ENCODE measurements around the gene METRNL. TPM values are rescaled to one million over a fixed set of nuclear protein-coding genes. Genes with fewer than 3 reads are reported as not detected.
"Not testable (repeated sequence)": the region's sequence is repeated elsewhere in the genome, so short reads cannot be mapped to it uniquely, and the experiment has no call there.

METRNL gene
- total and polyA plus RNA-seq, 8 donors, result 12.7 to 61.8 (median 19.2) TPM

DNA sequence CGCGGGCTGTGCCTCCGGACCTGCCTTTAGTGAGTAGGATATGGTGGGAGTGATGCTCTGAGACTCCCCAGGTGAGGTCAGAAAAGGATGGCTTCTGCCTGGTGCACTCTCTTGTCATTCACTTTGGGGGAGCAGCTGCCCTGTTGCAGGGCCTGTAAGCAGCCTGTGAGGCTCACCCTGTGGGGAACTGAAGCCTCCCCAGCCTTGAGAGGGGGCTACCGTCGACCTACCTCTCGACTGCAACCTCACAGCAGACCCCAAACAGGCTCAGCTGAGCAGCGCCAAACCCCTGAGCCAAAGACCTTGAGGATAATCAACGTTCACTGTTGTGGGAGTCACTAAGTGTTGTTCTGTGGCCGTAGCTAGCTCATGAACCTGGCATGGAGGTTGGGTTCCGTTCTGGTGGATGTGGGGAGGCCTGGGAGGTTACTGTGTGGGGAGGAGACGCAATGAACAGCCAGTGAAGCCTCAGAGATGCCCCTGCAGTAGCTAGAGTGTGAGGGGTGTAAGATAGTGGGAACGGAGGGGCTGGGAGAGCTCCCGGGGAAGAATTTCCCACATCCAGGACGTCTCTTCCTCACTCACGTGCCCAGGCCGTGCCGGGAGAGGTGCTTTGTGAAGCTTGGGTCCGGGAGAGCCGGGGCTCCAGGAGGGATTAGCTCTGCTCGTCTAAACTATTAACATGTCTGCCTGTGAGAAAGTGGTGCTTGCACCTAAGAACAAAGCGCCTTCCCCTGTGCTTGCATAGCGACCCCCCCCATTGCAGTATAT is 38.8 kb downstream of the METRNL start:
- intact Hi-C loops (cut with DNase I), result no loop called here
- ATAC-seq, result no peak
- peaks cover 0 to 7% of the 10 kb centered on the region in 2 donors for H3K4me1 ChIP-seq
- H3K36me3 ChIP-seq, result no peaks in the 10 kb centered on the region
- H3K9me3 ChIP-seq, result no peaks in the 10 kb centered on the region
- H3K27me3 ChIP-seq, result peaks cover 0 to 31% of the 10 kb centered on the region in 2 donors
- H3K4me3 ChIP-seq, result no peak overlapping the region
- TF ChIP-seq, protein P1, sequence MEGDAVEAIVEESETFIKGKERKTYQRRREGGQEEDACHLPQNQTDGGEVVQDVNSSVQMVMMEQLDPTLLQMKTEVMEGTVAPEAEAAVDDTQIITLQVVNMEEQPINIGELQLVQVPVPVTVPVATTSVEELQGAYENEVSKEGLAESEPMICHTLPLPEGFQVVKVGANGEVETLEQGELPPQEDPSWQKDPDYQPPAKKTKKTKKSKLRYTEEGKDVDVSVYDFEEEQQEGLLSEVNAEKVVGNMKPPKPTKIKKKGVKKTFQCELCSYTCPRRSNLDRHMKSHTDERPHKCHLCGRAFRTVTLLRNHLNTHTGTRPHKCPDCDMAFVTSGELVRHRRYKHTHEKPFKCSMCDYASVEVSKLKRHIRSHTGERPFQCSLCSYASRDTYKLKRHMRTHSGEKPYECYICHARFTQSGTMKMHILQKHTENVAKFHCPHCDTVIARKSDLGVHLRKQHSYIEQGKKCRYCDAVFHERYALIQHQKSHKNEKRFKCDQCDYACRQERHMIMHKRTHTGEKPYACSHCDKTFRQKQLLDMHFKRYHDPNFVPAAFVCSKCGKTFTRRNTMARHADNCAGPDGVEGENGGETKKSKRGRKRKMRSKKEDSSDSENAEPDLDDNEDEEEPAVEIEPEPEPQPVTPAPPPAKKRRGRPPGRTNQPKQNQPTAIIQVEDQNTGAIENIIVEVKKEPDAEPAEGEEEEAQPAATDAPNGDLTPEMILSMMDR (IDR thresholded peaks at IDR 0.05), result no peak
- peak in 1 of 4 donors; percentile 54 for DNase-seq
- H3K27ac ChIP-seq, result no peak overlapping the region

DNA sequence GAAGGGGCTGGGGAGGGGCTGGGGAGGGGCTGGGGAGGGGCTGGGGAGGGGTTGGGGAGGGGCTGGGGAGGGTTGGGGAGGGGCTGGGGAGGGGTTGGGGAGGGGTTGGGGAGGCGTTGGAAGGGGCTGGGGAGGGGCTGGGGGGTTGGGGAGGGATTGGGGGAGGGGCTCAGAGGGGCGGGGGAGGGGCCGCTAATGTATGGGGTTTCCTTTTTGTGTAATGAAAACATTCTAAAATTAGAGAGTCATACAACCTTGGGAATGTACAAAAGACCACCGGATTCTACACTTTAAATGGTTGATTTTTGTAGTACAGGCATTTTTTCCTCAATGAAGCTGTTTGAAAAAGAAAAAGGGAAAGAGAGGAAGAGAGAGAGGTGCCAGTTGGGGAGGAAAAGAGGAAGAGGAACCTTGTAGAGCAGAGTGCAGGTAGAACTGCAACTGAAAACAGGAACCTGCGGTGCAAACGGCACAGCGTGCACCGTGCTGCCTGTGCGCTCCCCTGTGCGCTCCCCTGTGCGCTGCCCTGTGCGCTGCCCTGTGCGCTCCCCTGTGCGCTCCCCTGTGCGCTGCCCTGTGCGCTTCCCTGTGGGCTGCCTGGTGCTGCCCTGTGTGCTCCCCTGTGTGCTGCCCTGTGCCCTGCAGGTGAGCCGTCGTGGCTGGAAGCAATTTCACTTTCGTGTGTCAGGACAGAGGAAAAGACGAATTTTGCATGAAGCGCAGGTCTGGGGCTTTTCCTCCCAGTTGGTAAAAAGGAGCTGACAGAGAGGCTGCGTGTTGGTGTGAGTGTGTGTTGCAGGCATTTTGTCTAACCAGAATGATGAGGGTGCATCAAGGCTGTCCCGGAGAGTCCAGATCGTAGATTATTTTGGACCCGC is 40.8 kb downstream of the METRNL start:
- DNase-seq (peak in 2 of 4 donors; percentile 54 to 89), ATAC-seq (peak; percentile 60)

DNA sequence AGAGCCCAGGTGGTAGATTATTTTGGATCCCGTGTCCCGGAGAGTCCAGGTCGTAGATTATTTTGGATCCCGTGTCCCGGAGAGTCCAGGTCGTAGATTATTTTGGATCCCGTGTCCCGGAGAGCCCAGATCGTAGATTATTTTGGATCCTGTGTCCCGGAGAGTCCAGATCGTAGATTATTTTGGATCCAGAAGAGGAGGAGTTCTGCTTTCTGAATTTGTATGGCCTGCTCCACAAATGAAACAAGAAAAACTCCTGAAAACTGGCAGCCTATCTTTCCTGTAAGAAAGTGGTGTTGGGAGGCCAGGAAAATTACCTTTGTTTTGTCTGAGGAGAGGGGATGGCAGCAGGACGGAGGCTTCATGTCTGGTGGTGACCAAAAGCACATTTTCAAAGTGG is 42.1 kb downstream of the METRNL start:
- DNase-seq; H3K27ac ChIP-seq; H3K9me3 ChIP-seq; ATAC-seq; H3K36me3 ChIP-seq; intact Hi-C loops (cut with DNase I); H3K4me3 ChIP-seq: not testable (repeated sequence)
- peaks cover 0 to 57% of the 10 kb centered on the region in 2 donors for H3K27me3 ChIP-seq
- H3K4me1 ChIP-seq, result peaks cover 0 to 20% of the 10 kb centered on the region in 2 donors

More for the DNA sequence above, 40.8 kb downstream of the METRNL start:
- TF ChIP-seq, protein P1 (IDR thresholded peaks at IDR 0.05), result no peak
- Histone ChIP-seq H3K9me3 (no peaks in the 10 kb centered on the region), H3K36me3 (no peaks in the 10 kb centered on the region), H3K4me1 (peaks cover 0 to 9% of the 10 kb centered on the region in 2 donors), H3K27me3 (peaks cover 0 to 44% of the 10 kb centered on the region in 2 donors), H3K4me3 (no peak overlapping the region), H3K27ac (peak overlapping the region in 1 of 2 donors; percentile 45)
- intact Hi-C loops (cut with DNase I), result no loop called here

DNA sequence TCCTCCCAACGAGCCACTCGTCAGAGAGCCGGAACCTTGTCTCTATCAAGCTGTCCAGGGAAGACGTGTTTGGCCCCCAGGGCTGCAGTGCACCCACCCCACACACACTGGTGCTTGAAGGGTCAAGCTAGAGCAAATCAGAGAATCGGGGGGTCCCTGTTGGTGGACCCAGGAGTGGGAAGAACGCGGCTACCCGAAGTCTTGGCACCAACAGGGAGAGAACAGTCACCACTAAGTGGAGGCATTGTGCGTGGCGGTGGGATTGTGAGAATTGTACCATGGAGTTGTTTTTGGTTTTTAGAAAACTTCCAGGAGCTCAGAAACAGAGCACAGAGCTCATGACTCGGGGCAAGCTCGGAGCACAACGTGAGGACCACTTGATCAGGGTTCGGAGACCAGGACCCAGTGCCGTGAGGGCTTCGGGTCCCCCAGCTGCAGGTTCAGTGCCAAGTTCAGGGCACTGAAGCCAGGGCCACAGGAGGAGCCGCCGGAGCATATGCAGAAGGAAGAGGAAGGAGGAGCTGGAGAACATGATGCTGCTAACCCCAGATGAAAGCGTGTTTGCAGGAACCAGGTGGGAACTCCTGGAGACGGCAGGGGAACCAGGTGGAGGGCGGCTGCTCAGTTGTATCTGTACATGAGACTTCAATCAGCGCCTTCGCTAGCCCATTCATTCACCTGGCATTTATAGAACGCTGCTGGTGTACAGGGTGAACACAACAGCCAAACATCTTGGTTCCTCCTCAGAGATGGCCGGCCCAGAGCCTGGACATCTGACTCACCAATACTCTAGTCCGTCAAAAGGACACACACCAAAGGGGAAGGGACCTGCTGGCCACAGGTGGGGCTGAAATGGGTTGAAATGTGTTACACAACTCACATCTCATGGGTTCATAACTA is 42.8 kb downstream of the METRNL start:
- peak in 1 of 4 donors; percentile 36 for DNase-seq
- H3K4me3 ChIP-seq, result no peak overlapping the region
- TF ChIP-seq, protein P1 (IDR thresholded peaks at IDR 0.05), result no peak
- no peak overlapping the region for H3K27ac ChIP-seq
- H3K9me3 ChIP-seq, result no peaks in the 10 kb centered on the region
- H3K4me1 ChIP-seq, result peaks cover 0 to 20% of the 10 kb centered on the region in 2 donors
- ATAC-seq, result no peak
- H3K36me3 ChIP-seq, result no peaks in the 10 kb centered on the region
- peaks cover 0 to 62% of the 10 kb centered on the region in 2 donors for H3K27me3 ChIP-seq
- intact Hi-C loops (cut with DNase I), result no loop called here

DNA sequence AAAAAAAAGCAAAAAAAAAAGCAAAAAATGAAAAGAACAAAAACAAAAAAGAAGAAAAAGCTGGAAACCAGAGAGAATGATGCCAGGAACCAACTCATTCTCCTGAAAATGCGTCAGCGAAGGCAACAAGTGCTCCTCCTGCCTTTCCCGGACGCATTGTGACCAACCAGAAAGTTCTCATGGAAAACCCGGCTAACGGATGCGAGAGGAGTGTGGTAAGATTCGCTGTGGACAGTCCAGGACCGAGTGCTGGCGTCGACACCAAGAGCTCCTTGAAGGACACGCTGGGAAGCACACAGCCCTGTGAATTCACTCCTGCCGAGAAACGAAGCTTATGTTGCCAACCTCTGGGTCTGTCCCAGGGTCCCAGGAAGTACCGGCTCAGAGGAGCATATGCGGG is 43.4 kb downstream of the METRNL start:
- TF ChIP-seq, protein P1 (IDR thresholded peaks at IDR 0.05), result no peak
- intact Hi-C loops (cut with DNase I), result no loop called here
- peaks cover 0 to 62% of the 10 kb centered on the region in 2 donors for H3K27me3 ChIP-seq
- DNase-seq (peak in 1 of 4 donors; percentile 50), ATAC-seq (no peak)
- peaks cover 0 to 20% of the 10 kb centered on the region in 2 donors for H3K4me1 ChIP-seq
- no peak overlapping the region for H3K4me3 ChIP-seq
- no peak overlapping the region for H3K27ac ChIP-seq
- H3K36me3 ChIP-seq, result no peaks in the 10 kb centered on the region
- H3K9me3 ChIP-seq, result no peaks in the 10 kb centered on the region
